ENCODE results near the gene NOC2L.

NOC2L gene

DNA sequence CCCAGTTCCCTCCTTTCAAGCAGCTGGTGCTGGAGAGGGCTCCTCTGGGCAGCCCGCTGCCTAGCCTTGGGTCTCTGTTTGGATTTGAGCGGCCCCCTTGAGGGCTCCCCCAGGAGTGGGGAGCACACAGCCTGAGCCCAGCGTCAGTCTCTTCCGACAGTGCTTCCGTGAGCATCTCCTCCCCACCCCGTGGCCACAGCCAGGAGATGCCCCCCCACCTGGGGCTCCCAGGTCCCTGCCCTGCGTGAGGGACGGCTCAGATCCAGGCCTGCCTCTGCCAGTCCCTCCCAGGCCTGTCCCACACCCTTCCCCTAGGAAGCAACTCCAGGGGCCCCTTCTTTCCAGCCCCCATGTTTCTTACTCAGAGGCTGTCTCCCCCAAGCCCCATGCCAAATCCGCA is 31.8 kb downstream of the NOC2L start:
- DNase-seq: no peak

DNA sequence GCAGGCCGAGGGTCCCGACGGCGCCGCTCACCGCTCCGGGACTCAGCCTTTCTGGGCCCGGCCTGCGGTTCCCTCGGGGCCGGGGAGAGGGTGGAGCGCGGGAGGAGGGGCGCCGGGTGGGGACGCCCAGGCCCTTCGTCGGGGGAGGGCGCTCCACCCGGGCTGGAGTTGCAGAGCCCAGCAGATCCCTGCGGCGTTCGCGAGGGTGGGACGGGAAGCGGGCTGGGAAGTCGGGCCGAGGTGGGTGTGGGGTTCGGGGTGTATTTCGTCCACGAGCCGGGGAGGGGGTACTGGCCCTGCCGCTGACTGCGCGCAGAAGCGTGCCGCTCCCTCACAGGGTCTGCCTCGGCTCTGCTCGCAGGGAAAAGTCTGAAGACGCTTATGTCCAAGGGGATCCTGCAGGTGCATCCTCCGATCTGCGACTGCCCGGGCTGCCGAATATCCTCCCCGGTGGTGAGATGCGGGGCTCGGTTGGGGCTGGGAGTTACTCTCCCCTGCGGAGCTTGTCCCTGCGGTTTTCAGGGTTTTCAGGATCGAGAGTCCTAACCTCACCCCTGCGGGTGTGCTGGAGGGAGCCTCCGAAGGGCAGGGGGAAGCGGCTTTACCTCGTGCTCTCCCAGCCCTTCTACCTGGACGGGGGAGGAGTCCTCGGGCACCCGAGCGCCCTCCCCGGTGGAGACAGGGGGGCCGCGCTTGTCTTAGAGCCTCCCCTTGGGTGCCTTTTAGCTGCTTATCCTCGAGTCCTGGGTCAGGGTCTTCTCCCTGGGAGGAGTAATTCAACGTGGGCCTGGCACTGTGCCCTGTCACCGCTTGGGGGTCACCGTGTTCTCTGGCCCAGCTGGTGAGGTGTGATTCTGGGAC is 33.3 kb downstream of the NOC2L start:
- DNase-seq: no peak

DNA sequence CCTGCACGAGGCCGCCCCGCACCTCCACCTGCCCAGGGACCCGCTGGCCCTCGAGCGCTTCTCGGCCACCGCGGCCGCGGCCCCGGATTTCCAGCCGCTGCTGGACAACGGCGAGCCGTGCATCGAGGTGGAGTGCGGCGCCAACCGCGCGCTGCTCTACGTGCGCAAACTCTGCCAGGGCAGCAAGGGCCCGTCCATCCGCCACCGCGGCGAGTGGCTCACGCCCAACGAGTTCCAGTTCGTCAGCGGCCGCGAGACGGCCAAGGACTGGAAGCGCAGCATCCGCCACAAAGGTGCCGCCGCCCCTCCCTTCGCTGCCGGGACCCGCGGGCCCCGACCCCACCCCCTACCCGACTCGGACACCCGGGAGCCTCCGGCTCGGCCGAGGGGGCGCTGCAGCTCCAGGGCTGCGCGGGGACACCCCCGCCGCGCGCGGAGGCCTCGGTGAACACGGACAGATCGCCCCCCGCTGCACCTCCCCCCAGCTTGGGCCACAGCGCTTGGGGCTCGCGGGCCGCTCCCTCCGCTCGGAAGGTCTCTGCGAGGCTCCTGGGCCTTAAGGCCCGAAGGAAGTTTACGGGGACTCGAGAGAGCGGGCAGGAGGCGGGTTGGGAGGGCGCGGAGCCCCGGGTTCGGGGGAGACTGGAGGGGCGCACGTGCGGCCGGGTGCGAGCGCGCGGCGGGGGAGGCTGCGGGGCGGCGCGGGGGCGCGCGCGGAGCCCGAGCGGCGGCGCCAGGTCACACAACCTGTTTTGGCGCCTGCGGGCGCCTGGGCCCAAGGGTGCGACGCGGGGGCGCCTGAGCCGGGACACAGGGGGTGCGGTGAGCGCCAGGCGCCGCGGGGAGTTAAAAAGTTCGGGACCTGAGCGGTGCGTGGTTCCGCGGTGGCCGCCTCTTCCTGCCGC is 34.1 kb downstream of the NOC2L start:
- DNase-seq: no peak

DNA sequence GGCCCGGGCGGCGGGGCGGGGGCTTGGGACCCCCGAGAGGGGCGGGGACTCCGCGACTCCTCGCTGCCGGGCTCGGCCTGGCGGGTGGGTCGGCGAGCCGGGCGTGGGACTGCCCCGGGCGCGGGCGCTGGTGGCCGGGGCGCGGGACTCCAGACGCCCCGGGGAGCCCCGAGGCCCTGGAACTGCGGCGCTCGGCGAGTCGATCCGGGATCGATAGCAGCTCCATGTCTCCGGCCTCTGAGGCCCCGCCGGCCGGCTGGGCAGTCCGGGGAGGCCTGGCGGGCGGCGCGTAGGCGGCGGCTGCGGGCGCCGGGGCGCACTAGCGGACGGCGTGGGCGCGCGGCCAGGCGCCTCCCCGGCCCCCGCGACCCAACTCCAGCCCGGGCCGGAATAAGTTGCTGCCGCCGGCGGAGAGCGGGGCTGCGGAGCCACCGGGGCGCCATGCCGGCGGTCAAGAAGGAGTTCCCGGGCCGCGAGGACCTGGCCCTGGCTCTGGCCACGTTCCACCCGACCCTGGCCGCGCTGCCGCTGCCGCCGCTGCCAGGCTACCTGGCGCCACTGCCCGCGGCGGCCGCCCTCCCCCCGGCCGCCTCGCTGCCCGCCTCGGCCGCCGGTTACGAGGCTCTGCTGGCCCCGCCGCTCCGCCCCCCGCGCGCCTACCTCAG is 34.9 kb downstream of the NOC2L start:
- no peak for DNase-seq

DNA sequence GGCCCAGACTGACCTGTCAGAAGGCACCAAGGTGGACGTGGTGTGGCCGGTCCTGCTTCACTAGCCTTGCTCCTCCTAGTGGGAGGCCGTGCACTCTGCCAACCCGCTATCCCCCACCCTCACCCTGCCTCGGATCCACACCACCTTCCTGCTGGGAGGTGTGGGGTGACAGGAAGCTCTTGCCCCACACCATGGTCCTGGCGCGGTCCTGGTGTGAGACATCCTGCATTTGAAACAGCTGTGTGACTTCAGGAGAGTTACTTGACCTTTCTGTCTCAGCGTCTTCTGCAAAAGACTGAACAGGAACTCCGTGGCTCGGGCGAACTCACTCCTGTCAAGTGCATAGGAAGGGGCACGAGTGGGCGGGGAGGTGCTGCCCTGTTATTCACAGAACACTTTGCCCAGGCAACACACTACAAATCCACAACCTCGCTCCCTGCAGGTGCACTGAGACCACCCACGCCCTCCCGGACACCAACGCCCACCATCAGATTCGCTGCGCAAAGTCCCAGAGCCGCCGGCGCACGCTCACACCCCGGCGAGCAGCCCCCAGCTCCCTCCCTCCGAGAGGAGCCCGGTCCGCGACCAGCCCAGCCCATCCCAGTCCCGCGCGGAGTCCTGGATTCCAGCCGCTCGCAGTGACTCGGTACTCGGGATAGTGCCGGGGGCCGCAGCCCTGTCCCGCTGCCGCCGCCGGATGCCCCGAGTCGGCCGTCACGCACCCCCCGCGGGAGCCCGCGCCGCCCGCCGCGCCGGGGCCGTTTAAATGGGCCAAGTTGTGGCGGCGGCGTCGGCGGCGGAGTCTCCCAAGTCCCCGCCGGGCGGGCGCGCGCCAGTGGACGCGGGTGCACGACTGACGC is 35.7 kb downstream of the NOC2L start, which contains the start of gene SAMD11:
Gene SAMD11, plus strand, starts transcription at position 793 of the 860 bp plus-strand sequence. CDS start 509 bp downstream, outside the sequence.
- DNase-seq: no peak

DNA sequence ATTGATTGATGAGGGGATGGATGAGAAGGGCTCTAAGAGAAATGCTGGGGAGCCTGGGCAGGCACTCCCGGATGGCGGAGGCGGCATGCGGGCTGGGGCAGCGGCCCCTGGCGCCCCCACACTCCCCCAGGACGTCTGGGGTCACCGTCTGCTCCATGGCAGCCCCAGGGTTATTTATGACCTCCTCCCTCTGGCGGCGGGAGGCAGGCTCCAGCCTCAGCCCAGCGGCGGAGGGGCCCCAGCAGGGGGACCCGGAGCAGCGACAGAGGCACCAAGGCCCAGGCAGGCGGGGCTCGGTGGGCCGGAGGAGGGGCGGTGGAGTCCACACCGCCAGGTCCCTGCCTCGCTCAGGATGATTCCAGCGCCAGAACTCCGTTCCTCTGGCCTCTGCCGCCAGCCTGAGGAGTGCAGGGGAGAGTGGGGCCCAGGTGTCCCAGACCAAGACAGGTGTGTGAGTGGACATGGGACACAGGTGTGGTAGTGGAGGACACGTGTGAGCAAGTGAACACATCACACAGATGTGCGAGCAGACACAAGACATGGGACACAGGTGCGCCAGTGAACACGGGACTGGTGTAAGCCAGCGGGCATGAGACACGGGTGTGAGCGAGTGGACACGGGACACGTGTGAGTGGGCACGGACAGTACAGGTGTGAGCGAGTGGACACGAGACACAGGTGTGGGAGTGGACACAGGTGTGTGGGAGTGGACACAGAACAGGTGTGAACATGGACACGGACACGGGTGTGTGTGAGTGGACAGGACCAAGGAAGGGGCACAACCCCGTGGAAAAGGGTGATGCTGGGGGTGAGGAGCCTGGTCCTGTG is 37.8 kb downstream of the NOC2L start:
- DNase-seq: no peak

DNA sequence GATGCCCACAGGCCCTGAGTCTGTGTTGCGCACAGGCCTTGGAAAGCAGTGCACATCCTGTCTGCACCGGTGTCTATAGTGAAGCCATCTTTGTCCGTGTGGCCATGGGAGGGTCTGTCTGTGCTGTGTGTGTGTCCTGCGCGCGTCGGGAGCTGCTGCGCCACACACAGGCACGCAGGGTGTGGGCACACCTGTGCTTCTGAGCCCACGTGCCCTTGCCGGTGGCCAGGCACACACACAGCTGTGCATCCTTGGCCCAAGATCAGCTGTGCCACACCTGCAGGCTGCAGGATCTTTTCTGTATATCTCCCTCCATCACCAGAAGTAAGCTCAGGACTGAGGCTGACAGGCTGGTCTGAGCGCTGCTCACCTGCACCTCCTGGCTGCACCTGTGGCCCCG is 38.5 kb downstream of the NOC2L start:
- DNase-seq: no peak

DNA sequence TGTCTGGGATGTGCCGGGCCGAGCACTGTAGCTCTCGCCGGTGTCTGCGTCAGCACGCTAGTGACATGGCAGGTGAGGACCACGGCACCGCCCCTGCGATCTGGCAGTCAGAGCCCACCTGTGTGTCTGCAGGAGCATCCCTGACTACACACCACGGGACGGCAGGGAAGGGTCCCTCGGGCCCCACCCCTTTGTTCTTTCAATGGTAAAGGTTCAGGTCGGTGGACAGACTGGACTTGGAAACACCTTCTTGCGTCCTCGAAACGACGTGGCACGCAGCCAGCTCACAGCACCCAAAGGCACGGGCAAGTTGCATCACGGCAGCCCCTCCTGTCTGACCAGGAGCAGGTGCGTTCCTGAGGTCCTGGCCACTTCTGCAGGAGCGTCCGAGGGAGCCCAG is 39.0 kb downstream of the NOC2L start:
- DNase-seq: no peak

DNA sequence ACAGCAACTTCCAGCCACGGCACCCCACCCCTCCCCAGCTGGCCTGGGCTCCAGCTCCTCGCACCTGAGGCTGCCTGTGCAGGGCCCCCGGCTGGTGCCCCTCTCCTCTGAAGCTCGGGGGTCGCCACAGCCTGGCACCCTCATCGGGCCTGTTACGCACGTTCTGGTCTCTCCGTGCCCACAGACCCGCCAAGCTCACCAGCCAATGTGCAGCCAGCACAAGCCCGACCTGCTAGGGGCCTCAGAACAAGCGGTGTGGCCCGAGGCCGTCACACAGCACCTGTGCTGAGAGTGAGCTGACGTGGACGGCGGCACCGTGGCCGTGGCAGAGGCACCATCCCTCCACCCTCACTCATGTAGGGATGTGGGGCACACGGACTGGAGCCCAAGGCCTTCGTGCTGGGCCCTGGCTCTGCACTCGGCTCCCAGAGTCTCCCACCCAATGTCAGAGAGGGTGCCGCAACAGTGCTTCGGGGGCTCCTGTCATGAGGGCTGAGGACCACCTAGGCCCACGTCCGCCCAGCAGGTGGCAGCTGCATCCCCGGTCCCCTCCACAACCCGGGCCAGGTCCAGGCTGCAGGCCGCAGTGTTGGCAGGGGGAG is 39.7 kb downstream of the NOC2L start:
- no peak for DNase-seq

DNA sequence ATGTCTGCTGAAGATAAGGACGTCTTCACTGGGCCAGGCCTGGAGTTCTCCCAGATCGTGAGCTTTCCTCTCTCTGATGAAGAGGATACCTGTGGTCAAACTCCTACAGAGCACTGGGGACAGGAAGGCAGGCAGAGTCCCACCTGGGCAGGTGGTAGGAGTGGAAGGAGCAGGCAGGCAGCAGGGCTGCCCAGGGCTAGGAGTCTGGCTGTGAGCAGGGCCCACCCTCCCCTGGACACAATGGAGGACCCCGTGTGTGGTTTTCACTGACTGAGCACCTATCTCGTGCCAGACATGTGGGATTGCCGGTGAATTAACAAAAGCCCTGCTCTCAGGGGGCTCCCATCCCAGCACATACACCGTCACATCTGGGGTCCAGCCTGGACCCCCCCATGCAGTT is 40.2 kb downstream of the NOC2L start:
- no peak for DNase-seq

DNA sequence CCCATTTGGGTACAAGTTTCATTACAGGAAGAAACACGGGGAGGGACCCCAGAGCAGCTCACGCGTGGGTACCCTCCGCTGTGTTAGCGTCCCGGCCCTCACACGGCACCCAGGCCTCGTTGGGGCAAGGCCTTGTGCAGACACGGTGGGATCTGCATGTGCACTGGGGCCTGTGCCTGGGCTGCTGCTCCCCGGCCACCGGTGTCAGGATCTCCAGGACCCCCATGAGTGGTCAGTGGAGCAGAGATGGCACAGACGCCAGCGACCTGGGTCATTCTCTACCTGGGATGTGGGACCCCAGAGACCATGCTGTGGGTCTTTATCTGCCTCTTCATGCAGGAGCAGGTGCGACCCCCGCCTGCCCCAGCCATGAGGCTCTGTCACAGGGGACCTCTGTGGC is 40.7 kb downstream of the NOC2L start:
- DNase-seq: no peak

DNA sequence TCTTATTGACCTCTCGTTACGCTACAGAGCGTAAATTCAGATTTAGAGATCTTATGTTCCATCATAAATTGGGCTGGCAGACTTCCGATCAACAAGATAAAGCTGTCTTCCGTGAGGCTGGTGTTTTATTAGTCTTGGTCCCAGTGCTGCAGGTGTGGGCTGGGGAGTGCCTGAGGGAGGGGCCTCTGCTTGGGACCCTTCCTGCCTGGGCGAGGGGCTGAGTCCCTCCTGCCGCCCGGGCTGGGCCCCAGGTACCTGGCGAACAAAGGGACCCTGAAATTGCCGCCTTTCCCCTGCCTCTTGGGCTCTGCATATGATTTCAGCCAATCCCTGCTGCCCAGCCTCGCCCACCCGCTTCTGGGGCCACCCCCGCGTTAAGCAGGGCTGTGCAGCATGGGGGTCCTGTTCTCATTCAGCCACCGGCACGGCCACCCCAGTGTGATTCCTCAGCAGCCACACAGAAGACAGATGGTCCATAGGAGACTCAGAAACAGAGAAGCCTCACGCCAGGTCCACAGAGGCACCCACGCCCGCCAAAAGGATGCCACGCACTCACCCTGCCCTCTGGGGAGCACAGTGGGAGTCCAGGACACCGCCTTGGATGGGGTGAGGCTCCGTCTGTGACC is 41.5 kb downstream of the NOC2L start:
- DNase-seq: no peak

DNA sequence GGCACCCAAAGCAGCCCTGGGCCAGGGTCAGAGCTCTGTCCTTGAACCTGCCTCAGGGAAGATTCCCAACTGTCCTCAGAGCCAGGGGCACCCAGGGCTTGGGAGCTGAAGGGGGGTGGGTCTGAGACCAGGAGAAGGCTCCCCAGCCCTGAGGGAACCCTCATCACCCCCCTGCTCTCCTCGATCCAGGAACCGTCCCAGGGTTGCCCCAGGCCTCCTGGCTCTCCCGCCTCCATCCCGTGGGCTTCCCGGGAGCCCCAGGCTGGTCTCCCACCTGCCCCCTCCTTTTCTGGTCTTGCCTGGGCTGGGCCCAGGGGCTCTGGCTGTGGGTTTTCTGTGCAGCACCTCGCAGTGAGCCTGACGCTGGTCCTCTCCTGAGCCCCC is 42.0 kb downstream of the NOC2L start:
- no peak for DNase-seq

DNA sequence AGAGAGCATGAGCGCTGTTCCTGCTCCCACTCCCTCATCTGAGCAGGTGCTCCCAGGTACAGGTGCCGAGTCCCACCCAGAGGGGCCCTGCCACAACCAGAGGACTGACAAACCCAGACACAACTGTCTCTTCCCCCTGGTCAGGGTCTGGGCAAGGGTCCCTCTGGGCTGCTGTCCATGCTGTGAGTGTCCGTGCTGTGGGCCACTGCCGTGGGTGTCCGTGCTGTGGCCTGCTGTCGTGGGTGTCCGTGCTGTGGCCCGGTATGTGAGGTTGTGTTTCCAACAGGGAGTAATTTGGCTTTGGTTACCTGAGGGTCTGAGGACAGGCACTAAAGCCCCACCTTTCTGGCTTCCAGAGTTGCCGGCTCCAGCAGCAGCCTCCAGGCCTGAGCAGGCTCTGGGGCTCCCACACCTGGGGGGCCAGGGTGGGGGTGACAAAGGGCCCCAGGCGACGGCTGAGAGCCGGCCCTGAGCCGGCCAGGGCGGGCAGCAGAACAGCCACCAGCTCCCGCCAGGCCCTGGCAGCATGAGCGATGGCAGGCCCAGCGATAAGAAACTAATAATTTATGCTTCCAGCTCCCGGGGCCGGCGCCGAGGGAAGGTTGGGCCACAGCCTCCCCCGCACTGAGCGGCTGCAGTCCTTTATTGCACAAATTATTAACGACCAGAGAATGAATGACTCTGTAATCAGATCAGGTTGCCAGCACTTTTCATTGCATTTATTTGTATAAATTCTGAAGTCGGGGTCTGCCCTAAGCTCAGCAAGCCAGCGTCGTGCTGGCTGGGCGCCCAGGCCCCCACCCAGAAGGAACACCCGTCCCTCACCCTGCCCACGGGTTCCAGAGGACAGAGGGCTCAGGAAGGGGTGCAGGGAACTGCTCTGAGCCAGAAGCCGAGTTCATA is 42.6 kb downstream of the NOC2L start:
- no peak for DNase-seq

DNA sequence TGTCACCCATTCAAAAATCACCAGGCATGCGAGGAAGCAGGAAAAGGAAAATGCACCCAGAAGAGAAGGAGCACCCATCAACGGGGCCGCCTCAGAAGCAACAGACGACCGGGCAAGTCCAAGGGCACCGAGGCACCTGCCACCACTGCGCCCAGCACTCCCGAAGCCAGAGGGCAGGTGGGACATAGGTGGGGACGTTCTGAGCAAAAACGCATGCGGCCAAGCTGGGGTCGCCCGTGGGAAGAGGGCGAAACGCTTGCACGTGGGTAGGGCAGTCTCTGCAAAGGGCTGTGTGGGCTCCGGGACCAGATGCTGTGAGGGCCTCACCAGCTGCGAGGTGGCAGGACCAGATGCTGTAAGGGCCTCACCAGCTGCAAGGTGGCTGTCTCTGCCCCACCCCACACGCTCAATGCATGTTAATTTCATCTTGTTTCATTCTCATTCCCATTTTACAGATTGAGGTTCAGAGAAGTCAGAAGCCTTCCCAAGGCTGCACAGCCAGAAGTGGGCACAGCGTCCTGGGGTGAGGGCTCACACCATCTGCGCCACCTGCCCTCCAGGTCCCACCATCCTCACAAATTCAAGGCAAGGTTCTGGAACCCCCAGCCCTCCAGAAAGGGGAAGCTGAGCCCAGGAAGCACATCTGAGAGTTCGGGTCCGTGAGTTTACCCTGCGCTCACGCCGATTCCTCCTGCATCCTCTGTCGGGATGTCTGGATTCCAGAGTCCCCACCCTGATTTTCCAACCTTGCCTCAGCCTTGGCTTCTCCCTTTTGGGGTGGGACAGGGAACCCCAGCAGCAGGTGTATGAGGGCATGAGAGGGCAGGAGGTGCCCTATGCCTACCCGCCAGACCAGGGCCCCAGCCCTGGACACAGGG is 43.5 kb downstream of the NOC2L start:
- DNase-seq: no peak

DNA sequence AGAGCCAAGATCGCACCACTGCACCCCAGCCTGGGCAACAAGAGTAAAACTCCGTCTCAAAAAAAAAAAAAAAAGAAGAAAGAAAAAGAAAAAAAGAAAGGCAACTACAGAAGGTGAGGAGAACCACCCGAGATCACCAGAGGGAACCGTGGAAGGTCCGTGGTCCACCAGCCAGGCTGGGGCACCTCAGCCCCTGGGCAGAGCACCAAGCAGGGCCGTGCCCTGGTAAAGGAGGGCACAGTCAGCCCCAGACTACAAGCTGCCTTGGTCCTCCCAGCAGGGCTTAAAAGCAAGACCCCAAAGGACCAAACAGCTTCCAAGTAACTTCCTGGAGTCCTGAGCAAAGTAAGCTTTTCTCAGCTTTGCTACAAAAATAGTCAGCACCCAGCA is 44.2 kb downstream of the NOC2L start:
- DNase-seq: no peak

DNA sequence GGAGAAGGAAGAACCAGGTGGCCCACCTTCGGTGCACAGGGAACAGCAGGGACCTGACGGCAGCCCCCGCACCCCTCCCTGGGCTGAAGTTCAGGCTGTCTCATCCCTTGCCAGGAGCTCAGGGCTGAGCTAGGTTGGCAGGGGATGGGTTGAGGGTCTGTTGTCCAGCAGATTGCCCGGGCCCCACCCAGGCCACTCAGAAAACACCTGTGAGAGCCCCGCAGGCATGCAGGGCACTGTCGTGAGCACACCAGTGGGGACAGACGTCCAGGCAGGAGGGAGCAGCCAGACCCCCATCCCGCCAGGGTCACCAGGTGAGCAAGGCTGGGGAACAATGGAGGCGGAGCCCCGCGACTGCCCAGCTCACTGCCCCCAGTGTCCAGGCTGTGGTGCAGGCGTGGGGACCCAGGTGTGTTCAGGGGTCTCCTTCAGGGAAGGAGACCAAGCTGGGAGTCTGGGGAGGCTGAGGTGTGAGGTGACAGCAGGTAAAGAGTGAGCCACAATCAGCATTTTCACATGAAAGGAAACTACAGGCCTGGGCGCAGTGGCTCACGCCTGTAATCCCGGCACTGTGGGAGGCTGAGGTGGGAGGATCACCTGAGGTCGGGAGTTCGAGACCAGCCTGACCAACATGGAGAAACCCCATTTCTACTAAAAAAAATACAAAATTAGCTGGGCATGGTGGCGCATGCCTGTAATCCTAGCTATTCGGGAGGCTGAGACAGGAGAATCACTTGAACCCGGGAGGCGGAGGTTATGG is 44.7 kb downstream of the NOC2L start:
- DNase-seq: no peak

Data from NCI-H524 treated with DMSO at 0.1 percent for 48 hours (cell line).